SK-N-SH (cell line): ENCODE measurements around the gene SFTPB.

Source experiments
- CTCF ChIP-seq: fragments of 200-600 bp; sonication (generic); IDR thresholded peaks from 2 replicates; pipeline ENCODE4 v1.6.1; 2017; ENCODE audit warnings: antibody characterized with exemption, mild to moderate bottlenecking, moderate library complexity
- TCF12 ChIP-seq: IDR thresholded peaks from 2 replicates; pipeline ENCODE4 v1.4.0; 2012
- USF1 ChIP-seq: IDR thresholded peaks from 2 replicates; pipeline ENCODE4 v1.4.0; 2012; ENCODE audit warnings: low read depth, borderline replicate concordance
- TF ChIP-seq, protein P1 (sequence below): IDR thresholded peaks from 2 replicates; pipeline ENCODE4 v1.4.0; 2012; ENCODE audit warnings: low read depth, borderline replicate concordance

- TF ChIP-seq, protein P1, sequence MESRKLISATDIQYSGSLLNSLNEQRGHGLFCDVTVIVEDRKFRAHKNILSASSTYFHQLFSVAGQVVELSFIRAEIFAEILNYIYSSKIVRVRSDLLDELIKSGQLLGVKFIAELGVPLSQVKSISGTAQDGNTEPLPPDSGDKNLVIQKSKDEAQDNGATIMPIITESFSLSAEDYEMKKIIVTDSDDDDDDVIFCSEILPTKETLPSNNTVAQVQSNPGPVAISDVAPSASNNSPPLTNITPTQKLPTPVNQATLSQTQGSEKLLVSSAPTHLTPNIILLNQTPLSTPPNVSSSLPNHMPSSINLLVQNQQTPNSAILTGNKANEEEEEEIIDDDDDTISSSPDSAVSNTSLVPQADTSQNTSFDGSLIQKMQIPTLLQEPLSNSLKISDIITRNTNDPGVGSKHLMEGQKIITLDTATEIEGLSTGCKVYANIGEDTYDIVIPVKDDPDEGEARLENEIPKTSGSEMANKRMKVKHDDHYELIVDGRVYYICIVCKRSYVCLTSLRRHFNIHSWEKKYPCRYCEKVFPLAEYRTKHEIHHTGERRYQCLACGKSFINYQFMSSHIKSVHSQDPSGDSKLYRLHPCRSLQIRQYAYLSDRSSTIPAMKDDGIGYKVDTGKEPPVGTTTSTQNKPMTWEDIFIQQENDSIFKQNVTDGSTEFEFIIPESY, result no peak
- no peak for TF ChIP-seq CTCF
- no peak for TF ChIP-seq USF1
- TF ChIP-seq TCF12, result no peak
These were observed 52.6 kb downstream of the SFTPB start for GRCh38 chr2:85615413-85615728.
